ENCODE measurements around the gene BDNF. TPM values are rescaled to one million over a fixed set of nuclear protein-coding genes. Genes with fewer than 3 reads are reported as not detected.

Gene BDNF
- total RNA-seq, 1 donor from 2014 or later, result 0.07 TPM

GRCh38 chr11:27627979-27628378 is 72.3 kb downstream of the BDNF start:
- Mint-ChIP-seq H3K27ac (ENCODE audit: unreplicated experiment) (no peak overlapping the region), H3K9me3 (peaks cover 2% of the 10 kb centered on the region), H3K36me3 (ENCODE audit: low read depth) (peaks cover 2% of the 10 kb centered on the region), H3K4me3 (no peak overlapping the region), H3K27me3 (ENCODE audit: low read depth) (peaks cover 13% of the 10 kb centered on the region), H3K4me1 (no peaks in the 10 kb centered on the region)
- TF ChIP-seq CTCF (conservative IDR thresholded peaks at IDR 0.05), result no peak
- DNase-seq (ENCODE audit: low read depth, low spot score), result no peak

- no peak for DNase-seq (ENCODE audit: low read depth, low spot score)
- no peaks in the 10 kb centered on the region for H3K4me1 Mint-ChIP-seq
- no peak for TF ChIP-seq CTCF (conservative IDR thresholded peaks at IDR 0.05)
- peaks cover 8% of the 10 kb centered on the region for H3K27me3 Mint-ChIP-seq (ENCODE audit: low read depth)
- peaks cover 2% of the 10 kb centered on the region for H3K9me3 Mint-ChIP-seq
- H3K27ac Mint-ChIP-seq (ENCODE audit: unreplicated experiment), result no peak overlapping the region
- H3K36me3 Mint-ChIP-seq (ENCODE audit: low read depth), result peaks cover 2% of the 10 kb centered on the region
- H3K4me3 Mint-ChIP-seq, result no peak overlapping the region
These were observed 73.2 kb downstream of the BDNF start for GRCh38 chr11:27626938-27627586.

GRCh38 chr11:27626269-27626937 is 73.9 kb downstream of the BDNF start:
- no peak for DNase-seq (ENCODE audit: low read depth, low spot score)
- H3K27me3 Mint-ChIP-seq (ENCODE audit: low read depth), result peaks cover 5% of the 10 kb centered on the region
- no peaks in the 10 kb centered on the region for H3K4me1 Mint-ChIP-seq
- peaks cover under 1% of the 10 kb centered on the region for H3K9me3 Mint-ChIP-seq
- H3K4me3 Mint-ChIP-seq, result no peak overlapping the region
- TF ChIP-seq CTCF (conservative IDR thresholded peaks at IDR 0.05), result no peak
- H3K36me3 Mint-ChIP-seq (ENCODE audit: low read depth), result peaks cover 2% of the 10 kb centered on the region
- no peak overlapping the region for H3K27ac Mint-ChIP-seq (ENCODE audit: unreplicated experiment)

GRCh38 chr11:27625347-27625912 is 74.8 kb downstream of the BDNF start:
- Mint-ChIP-seq H3K4me1 (no peaks in the 10 kb centered on the region), H3K4me3 (no peak overlapping the region), H3K27me3 (ENCODE audit: low read depth) (peaks cover 4% of the 10 kb centered on the region), H3K36me3 (ENCODE audit: low read depth) (peaks cover 2% of the 10 kb centered on the region), H3K9me3 (no peaks in the 10 kb centered on the region), H3K27ac (ENCODE audit: unreplicated experiment) (no peak overlapping the region)
- no peak for TF ChIP-seq CTCF (conservative IDR thresholded peaks at IDR 0.05)
- no peak for DNase-seq (ENCODE audit: low read depth, low spot score)

- no peak for DNase-seq (ENCODE audit: low read depth, low spot score)
- Mint-ChIP-seq H3K4me1 (no peaks in the 10 kb centered on the region), H3K36me3 (ENCODE audit: low read depth) (peaks cover 2% of the 10 kb centered on the region), H3K9me3 (no peaks in the 10 kb centered on the region), H3K27ac (ENCODE audit: unreplicated experiment) (no peak overlapping the region), H3K4me3 (no peak overlapping the region), H3K27me3 (ENCODE audit: low read depth) (peaks cover 4% of the 10 kb centered on the region)
- TF ChIP-seq CTCF (conservative IDR thresholded peaks at IDR 0.05), result no peak
These were observed 76.2 kb downstream of the BDNF start for GRCh38 chr11:27623945-27624523.

Measured in neural crest cell (in vitro differentiated cells).